ENCODE results near the gene RTKN. TPM values are rescaled to one million over a fixed set of nuclear protein-coding genes. Genes with fewer than 3 reads are reported as not detected.
A peak's percentile ranks its signal among the peaks of the same experiment; 100 is the strongest.
"Not testable (repeated sequence)": the region's sequence is repeated elsewhere in the genome, so short reads cannot be mapped to it uniquely, and the experiment has no call there.

The RTKN gene
- 88.7 TPM for total RNA-seq (ENCODE audit: unreplicated experiment)
- long read RNA-seq, transcript RTKN-202 (12 exons, 2,142 nt): major isoform, 6 of 21 reads
- long read RNA-seq, partial matches to known transcripts: 2 of 21 reads
- long read RNA-seq, other reads (novel, unspliced or antisense): 7 of 21 reads

- Mint-ChIP-seq H3K27me3 (ENCODE audit: unreplicated experiment) (peaks cover 9% of the 10 kb centered on the region), H3K9me3 (ENCODE audit: unreplicated experiment) (peaks cover 11% of the 10 kb centered on the region), H3K4me3 (ENCODE audit: unreplicated experiment) (peak within 1 kb of the TSS; percentile 95), H3K27ac (ENCODE audit: unreplicated experiment) (peak within 1 kb of the TSS; percentile 98), H3K4me1 (ENCODE audit: low read depth, unreplicated experiment) (peaks cover 26% of the 10 kb centered on the region), H3K36me3 (ENCODE audit: unreplicated experiment) (no peaks in the 10 kb centered on the region)
- no peak for TF ChIP-seq CTCF (IDR thresholded peaks at IDR 0.05; ENCODE audit: partially characterized antibody, unreplicated experiment)
- DNase-seq: peak; percentile 49
Measured at GRCh38 chr2:74441690-74442482, at the start of gene RTKN. Gene RTKN (minus strand): TSS chr2:74441937. CDS start chr2:74441816, 121 bp downstream.

GRCh38 chr2:74489906-74490305 lies 48.2 kb upstream of the RTKN start:
- no peak for TF ChIP-seq CTCF (IDR thresholded peaks at IDR 0.05; ENCODE audit: partially characterized antibody, unreplicated experiment)
- no peaks in the 10 kb centered on the region for H3K4me1 Mint-ChIP-seq (ENCODE audit: low read depth, unreplicated experiment)
- no peak overlapping the region for H3K4me3 Mint-ChIP-seq (ENCODE audit: unreplicated experiment)

GRCh38 chr2:74488643-74489481 lies 47.1 kb upstream of the RTKN start:
- Mint-ChIP-seq H3K27me3 (ENCODE audit: unreplicated experiment) (peaks cover 5% of the 10 kb centered on the region), H3K27ac (ENCODE audit: unreplicated experiment) (no peak overlapping the region), H3K4me1 (ENCODE audit: low read depth, unreplicated experiment) (no peaks in the 10 kb centered on the region), H3K4me3 (ENCODE audit: unreplicated experiment) (peak overlapping the region; percentile 53), H3K9me3 (ENCODE audit: unreplicated experiment) (peaks cover 1% of the 10 kb centered on the region), H3K36me3 (ENCODE audit: unreplicated experiment) (no peaks in the 10 kb centered on the region)
- DNase-seq: no peak
- TF ChIP-seq CTCF (IDR thresholded peaks at IDR 0.05; ENCODE audit: partially characterized antibody, unreplicated experiment): no peak

More at GRCh38 chr2:74489906-74490305, 48.2 kb upstream of the RTKN start:
- Mint-ChIP-seq H3K27me3 (ENCODE audit: unreplicated experiment) (peaks cover 5% of the 10 kb centered on the region), H3K9me3 (ENCODE audit: unreplicated experiment) (peaks cover 2% of the 10 kb centered on the region), H3K27ac (ENCODE audit: unreplicated experiment) (no peak overlapping the region), H3K36me3 (ENCODE audit: unreplicated experiment) (no peaks in the 10 kb centered on the region)
- no peak for DNase-seq

- H3K4me3 Mint-ChIP-seq (ENCODE audit: unreplicated experiment): no peak overlapping the region
- no peak for DNase-seq
Measured at GRCh38 chr2:74486141-74486540, 44.4 kb upstream of the RTKN start.

GRCh38 chr2:74483675-74484164 lies 42.0 kb upstream of the RTKN start:
- Mint-ChIP-seq H3K27ac (ENCODE audit: unreplicated experiment) (peak overlapping the region; percentile 99), H3K27me3 (ENCODE audit: unreplicated experiment) (peaks cover 12% of the 10 kb centered on the region), H3K4me3 (ENCODE audit: unreplicated experiment) (peak overlapping the region; percentile 98)
- not testable (repeated sequence) for DNase-seq; H3K9me3 Mint-ChIP-seq (ENCODE audit: unreplicated experiment); H3K4me1 Mint-ChIP-seq (ENCODE audit: low read depth, unreplicated experiment); H3K36me3 Mint-ChIP-seq (ENCODE audit: unreplicated experiment)

More at GRCh38 chr2:74486141-74486540, 44.4 kb upstream of the RTKN start:
- peaks cover 7% of the 10 kb centered on the region for H3K9me3 Mint-ChIP-seq (ENCODE audit: unreplicated experiment)
- H3K36me3 Mint-ChIP-seq (ENCODE audit: unreplicated experiment): no peaks in the 10 kb centered on the region
- no peak for TF ChIP-seq CTCF (IDR thresholded peaks at IDR 0.05; ENCODE audit: partially characterized antibody, unreplicated experiment)
- H3K27ac Mint-ChIP-seq (ENCODE audit: unreplicated experiment): no peak overlapping the region
- peaks cover 14% of the 10 kb centered on the region for H3K27me3 Mint-ChIP-seq (ENCODE audit: unreplicated experiment)
- no peaks in the 10 kb centered on the region for H3K4me1 Mint-ChIP-seq (ENCODE audit: low read depth, unreplicated experiment)
